ENCODE results near the gene ACP2.
"Not testable (repeated sequence)": the region's sequence is repeated elsewhere in the genome, so short reads cannot be mapped to it uniquely, and the experiment has no call there.

The ACP2 gene

DNA sequence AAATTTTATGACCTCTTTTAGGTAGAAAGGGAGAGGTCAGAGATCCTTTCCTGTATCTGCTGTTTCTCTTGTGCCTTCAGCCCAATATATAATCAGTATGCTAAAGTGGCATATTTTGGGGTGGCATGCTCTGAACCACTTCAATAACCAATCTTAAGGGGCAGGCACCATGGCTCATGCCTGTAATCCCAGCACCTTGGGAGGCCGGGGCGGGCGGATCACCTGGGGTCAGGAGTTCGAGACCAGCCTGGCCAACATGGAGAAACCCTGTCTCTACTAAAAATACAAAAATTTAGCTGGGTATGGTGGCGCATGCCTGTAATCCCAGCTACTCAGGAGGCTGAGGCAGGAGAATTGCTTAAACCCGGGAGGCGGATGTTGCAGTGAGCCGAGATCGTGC lies 50.5 kb downstream of the ACP2 start:
- not testable (repeated sequence) for DNase-seq

DNA sequence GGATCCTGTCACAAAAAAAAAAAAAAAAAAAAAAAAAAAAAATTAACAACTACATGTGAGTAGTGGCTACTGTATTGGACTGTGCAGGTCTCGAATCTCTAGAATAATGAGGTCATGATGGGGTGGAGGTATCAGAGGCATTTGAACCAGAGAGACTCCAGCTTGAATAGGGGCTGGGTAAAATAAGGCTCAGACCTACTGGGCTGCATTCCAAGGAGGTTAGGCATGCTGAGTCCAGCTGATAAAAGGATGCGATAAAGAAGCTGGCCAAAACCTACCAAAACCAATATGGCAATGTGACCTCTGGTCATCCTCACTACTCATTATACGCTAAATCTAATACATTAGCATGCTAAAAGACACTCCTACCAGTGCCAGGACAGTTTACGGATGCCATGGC lies 56.5 kb downstream of the ACP2 start:
- DNase-seq = no peak

DNA sequence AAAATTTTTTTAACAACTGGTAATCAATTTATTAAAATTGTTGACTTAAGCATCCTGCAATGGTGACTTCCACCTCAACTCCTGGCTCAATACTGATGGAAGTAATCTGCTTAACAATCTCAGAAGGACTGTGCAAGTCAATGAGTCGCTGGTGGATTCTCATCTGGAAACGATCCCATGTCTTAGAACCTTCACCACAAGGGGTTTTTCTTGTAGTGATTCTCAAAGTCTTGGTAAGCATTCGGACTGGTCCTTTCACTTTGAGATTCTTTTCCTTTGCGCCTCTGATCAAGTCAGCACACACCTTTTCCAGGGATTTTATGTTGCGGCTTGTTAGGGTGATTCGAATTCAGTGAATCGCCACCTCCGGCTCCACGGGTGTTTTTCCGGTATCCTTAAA lies 57.5 kb downstream of the ACP2 start:
- peak; percentile 27 for DNase-seq
